ENCODE data around the gene ARHGDIA. TPM values are rescaled to one million over a fixed set of nuclear protein-coding genes. Genes with fewer than 3 reads are reported as not detected.

The ARHGDIA gene
- total RNA-seq, 1 experiment from 2014 or later: 247 TPM

DNA sequence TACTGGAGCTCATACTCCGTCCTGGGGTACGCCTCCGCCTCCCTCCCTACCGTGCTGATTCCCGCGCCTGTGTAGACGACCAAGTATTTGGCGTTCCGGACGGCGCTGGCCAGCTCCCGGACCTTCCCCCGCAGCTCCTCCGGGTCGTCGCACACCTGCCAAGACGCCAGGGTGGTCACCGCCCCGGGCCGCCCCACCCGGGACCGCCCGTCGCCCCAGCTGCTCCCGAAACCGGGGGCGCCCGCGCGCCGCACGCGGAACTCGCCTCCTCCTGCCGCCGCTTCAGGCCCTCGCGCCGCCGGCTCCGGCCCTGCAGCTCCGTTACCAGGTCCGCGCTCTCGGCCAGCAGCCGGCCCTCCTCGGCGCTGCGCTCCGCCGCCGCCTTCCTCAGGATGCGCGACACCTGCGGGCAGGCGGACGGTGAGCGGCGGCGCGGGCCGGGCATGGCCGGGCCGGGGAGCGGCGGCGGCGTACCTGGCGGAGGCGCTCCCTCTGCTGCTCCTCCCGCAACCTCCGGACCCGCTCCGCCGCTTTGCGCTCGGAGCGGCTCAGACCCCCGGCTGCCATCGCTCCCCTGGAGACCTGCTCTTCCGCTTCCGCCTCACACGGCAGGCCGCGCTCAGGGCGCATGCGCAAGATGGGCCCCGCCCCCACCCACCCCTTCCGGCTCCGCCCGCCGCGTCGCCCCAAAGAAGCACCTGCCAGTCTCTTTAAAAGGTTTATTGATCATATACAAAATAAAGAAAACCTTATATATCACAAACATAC lies 46.6 kb upstream of the ARHGDIA start, which contains the start of gene SIRT7 (continued):
- 0 out of 2 replicates have a peak, but pooled peaks have one; percentile 50 for TF ChIP-seq ZNF532 (CRISPR knock-in tag; IDR thresholded peaks at IDR 0.05; ENCODE audit: borderline replicate concordance)

GRCh38 chr17:81916234-81917001 lies 45.3 kb upstream of the ARHGDIA start:
- CTCF ChIA-PET: interaction anchor here (0.7 to 1.5 kb wide), 8 partner anchors 12 to 114 kb away, joined by 3 to 6 read pairs (median 4); partner anchors contain the start of genes MAFG and MCRIP1
- peak overlapping the region; percentile 80 for H3K4me3 Mint-ChIP-seq
- no peaks in the 10 kb centered on the region for H3K27me3 Mint-ChIP-seq (ENCODE audit: low read depth)
- H3K9me3 Mint-ChIP-seq: no peaks in the 10 kb centered on the region
- peaks cover 20% of the 10 kb centered on the region for H3K36me3 Mint-ChIP-seq
- peaks cover 13% of the 10 kb centered on the region for H3K4me1 Mint-ChIP-seq
- TF ChIP-seq JAZF1 (CRISPR knock-in tag; IDR thresholded peaks at IDR 0.05) (no peak), ETV6 (CRISPR knock-in tag; IDR thresholded peaks at IDR 0.05) (no peak), FOXP4 (CRISPR knock-in tag; IDR thresholded peaks at IDR 0.05) (no peak), ZNF671 (CRISPR knock-in tag; IDR thresholded peaks at IDR 0.05) (no peak)
- TF ChIP-seq, protein P1, sequence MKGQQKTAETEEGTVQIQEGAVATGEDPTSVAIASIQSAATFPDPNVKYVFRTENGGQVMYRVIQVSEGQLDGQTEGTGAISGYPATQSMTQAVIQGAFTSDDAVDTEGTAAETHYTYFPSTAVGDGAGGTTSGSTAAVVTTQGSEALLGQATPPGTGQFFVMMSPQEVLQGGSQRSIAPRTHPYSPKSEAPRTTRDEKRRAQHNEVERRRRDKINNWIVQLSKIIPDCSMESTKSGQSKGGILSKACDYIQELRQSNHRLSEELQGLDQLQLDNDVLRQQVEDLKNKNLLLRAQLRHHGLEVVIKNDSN (CRISPR knock-in tag; IDR thresholded peaks at IDR 0.05): no peak
- TF ChIP-seq, protein P2, sequence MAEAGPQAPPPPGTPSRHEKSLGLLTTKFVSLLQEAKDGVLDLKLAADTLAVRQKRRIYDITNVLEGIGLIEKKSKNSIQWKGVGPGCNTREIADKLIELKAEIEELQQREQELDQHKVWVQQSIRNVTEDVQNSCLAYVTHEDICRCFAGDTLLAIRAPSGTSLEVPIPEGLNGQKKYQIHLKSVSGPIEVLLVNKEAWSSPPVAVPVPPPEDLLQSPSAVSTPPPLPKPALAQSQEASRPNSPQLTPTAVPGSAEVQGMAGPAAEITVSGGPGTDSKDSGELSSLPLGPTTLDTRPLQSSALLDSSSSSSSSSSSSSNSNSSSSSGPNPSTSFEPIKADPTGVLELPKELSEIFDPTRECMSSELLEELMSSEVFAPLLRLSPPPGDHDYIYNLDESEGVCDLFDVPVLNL (CRISPR knock-in tag; IDR thresholded peaks at IDR 0.05; ENCODE audit: borderline replicate concordance, low read depth): no peak
- TF ChIP-seq, protein P3, sequence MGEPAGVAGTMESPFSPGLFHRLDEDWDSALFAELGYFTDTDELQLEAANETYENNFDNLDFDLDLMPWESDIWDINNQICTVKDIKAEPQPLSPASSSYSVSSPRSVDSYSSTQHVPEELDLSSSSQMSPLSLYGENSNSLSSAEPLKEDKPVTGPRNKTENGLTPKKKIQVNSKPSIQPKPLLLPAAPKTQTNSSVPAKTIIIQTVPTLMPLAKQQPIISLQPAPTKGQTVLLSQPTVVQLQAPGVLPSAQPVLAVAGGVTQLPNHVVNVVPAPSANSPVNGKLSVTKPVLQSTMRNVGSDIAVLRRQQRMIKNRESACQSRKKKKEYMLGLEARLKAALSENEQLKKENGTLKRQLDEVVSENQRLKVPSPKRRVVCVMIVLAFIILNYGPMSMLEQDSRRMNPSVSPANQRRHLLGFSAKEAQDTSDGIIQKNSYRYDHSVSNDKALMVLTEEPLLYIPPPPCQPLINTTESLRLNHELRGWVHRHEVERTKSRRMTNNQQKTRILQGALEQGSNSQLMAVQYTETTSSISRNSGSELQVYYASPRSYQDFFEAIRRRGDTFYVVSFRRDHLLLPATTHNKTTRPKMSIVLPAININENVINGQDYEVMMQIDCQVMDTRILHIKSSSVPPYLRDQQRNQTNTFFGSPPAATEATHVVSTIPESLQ (CRISPR knock-in tag; IDR thresholded peaks at IDR 0.05): no peak
- TF ChIP-seq, protein P4, sequence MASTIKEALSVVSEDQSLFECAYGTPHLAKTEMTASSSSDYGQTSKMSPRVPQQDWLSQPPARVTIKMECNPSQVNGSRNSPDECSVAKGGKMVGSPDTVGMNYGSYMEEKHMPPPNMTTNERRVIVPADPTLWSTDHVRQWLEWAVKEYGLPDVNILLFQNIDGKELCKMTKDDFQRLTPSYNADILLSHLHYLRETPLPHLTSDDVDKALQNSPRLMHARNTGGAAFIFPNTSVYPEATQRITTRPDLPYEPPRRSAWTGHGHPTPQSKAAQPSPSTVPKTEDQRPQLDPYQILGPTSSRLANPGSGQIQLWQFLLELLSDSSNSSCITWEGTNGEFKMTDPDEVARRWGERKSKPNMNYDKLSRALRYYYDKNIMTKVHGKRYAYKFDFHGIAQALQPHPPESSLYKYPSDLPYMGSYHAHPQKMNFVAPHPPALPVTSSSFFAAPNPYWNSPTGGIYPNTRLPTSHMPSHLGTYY (CRISPR knock-in tag; IDR thresholded peaks at IDR 0.05): no peak
- ATAC-seq (no peak), DNase-seq (ENCODE audit: low spot score) (no peak)
- POLR2A ChIA-PET: interaction anchor here (0.6 to 1.7 kb wide), 4 partner anchors 11 to 104 kb away, joined by 4 to 11 read pairs (median 4); partner anchors contain the start of gene MAFG
- H3K27ac Mint-ChIP-seq: peak overlapping the region; percentile 73
